HCT116 (cell line): ENCODE measurements around the gene OPN3. TPM values are rescaled to one million over a fixed set of nuclear protein-coding genes. Genes with fewer than 3 reads are reported as not detected.

Experiments
- ATAC-seq: fragments of 200-7000 bp; cut with Tn5 transposase; 2 replicates; pipeline ENCODE4 v1.9.1; 2020; ENCODE audit warnings: mild to moderate bottlenecking, moderate library complexity
- BruUV-seq: library from RNA; stranded (reverse); fragments of 400-500 nt; replicated peaks from 2 replicates; lab custom pipeline; 2021; lab: Mats Ljungman, UMichigan
- CTCF ChIA-PET: fragments of 300-600 bp; sonication (Branson Sonifier 250); formaldehyde crosslinking; loops from one replicate; lab custom pipeline; 2021; ENCODE audit warnings: antibody characterized with exemption; lab: Charles Lee
- POLR2A ChIA-PET: fragments of 300-600, 350-600 bp; sonication (Branson Sonifier 250); formaldehyde crosslinking; loops from one replicate; lab custom pipeline; 2021; ENCODE audit warnings: antibody characterized with exemption; lab: Charles Lee
- RAD21 ChIA-PET, 2 experiments: fragments of 300-600 bp; sonication (Branson Sonifier 250); formaldehyde crosslinking; loops; one replicate each; lab custom pipeline; 2023; ENCODE audit warnings: low total read pairs in 2 of 2; ENCODE audit not compliant: uncharacterized antibody in 2 of 2, unreplicated experiment in 2 of 2, low non-redundant PET in 1 of 2; lab: Charles Lee
- DNase-seq: peaks from one replicate; pipeline ENCODE4 v3.0.0-alpha.2; 2010; ENCODE audit warnings: low read depth, low spot score
- H2AFZ ChIP-seq: fragments of 200-600 bp; shearing (Covaris generic), sonication (generic); 2 replicates; pipeline ENCODE4 v1.6.1; 2017; ENCODE audit warnings: low read depth, mixed run types, mixed read lengths, antibody characterized with exemption, low read length; ENCODE audit not compliant: poor library complexity, severe bottlenecking
- H3K27ac ChIP-seq: 2 replicates; pipeline ENCODE4 v1.5.1; 2012; ENCODE audit warnings: low read depth, low read length
- H3K27me3 ChIP-seq: fragments of 200-600 bp; sonication (generic); 2 replicates; pipeline ENCODE4 v1.6.1; 2016; ENCODE audit warnings: mixed run types, low read length, mixed read lengths; ENCODE audit not compliant: insufficient read depth
- H3K36me3 ChIP-seq, 2 experiments: fragments of 200-500 bp in 1 of 2; fragments of 200-600 bp in 1 of 2; sonication (Bioruptor generic) in 1 of 2; sonication (generic) in 1 of 2; 2 replicates each; pipeline versions ENCODE4 v1.5.1 to v1.6.1; 2014 to 2016; ENCODE audit warnings: low read length in 2 of 2, inconsistent platforms in 1 of 2, mixed read lengths in 1 of 2, mixed run types in 1 of 2; ENCODE audit not compliant: insufficient read depth in 2 of 2, control insufficient read depth in 1 of 2
- H3K4me1 ChIP-seq, 2 experiments: fragments of 200-600 bp in 1 of 2; sonication (generic) in 1 of 2; 2 replicates each; pipeline versions ENCODE4 v1.5.1 to v1.6.1; 2012 to 2017; ENCODE audit warnings: low read length in 2 of 2, inconsistent platforms in 1 of 2, mild to moderate bottlenecking in 1 of 2, mixed read lengths in 1 of 2, mixed run types in 1 of 2, moderate library complexity in 1 of 2; ENCODE audit not compliant: insufficient read depth in 2 of 2, control insufficient read depth in 1 of 2
- H3K4me2 ChIP-seq: fragments of 200-600 bp; sonication (generic); 2 replicates; pipeline ENCODE4 v1.6.1; 2017; ENCODE audit warnings: mixed run types, low read length, mixed read lengths
- H3K4me3 ChIP-seq, 2 experiments: fragments of 200-600 bp in 1 of 2; sonication (generic) in 1 of 2; replicated peaks in 1 of 2; 2 replicates each; pipeline ENCODE4 v1.5.1; 2011 to 2016; ENCODE audit warnings: low read length in 2 of 2, control low read depth in 1 of 2, low read depth in 1 of 2, mild to moderate bottlenecking in 1 of 2, mixed read lengths in 1 of 2, mixed run types in 1 of 2
- H3K79me2 ChIP-seq: fragments of 200-600 bp; sonication (generic); 2 replicates; pipeline ENCODE4 v1.6.1; 2017; ENCODE audit warnings: mild to moderate bottlenecking, mixed run types, low read length, moderate library complexity, mixed read lengths; ENCODE audit not compliant: insufficient read depth
- H3K9ac ChIP-seq: fragments of 200-600 bp; sonication (generic); 2 replicates; pipeline ENCODE4 v1.6.1; 2016; ENCODE audit warnings: low read length, mixed read lengths
- H3K9me2 ChIP-seq: fragments of 200-600 bp; sonication (generic), shearing (Covaris generic); 2 replicates; pipeline ENCODE4 v1.6.1; 2017; ENCODE audit warnings: mixed run types, mild to moderate bottlenecking, moderate library complexity; ENCODE audit not compliant: insufficient read depth
- H3K9me3 ChIP-seq, 2 experiments: fragments of 200-500 bp in 1 of 2; fragments of 200-600 bp in 1 of 2; sonication (Bioruptor generic) in 1 of 2; sonication (generic) in 1 of 2; 2 replicates each; pipeline ENCODE4 v1.6.1; 2014 to 2017; ENCODE audit warnings: low read length in 2 of 2, mixed read lengths in 2 of 2, inconsistent platforms in 1 of 2, low read depth in 1 of 2, mild to moderate bottlenecking in 1 of 2, mixed run types in 1 of 2, moderate library complexity in 1 of 2; ENCODE audit not compliant: control insufficient read depth in 1 of 2, insufficient read depth in 1 of 2
- H4K20me1 ChIP-seq: fragments of 200-600 bp; sonication (generic), shearing (Covaris generic); 2 replicates; pipeline ENCODE4 v1.6.1; 2017; ENCODE audit warnings: mixed run types, mild to moderate bottlenecking, moderate library complexity; ENCODE audit not compliant: insufficient read depth
- ELF1 ChIP-seq: IDR thresholded peaks from 2 replicates; pipeline ENCODE4 v1.6.1; 2012; ENCODE audit warnings: low read depth, borderline replicate concordance
- EZH2phosphoT487 ChIP-seq: fragments of 200-600 bp; IDR thresholded peaks from 2 replicates; pipeline ENCODE4 v1.6.1; 2018; ENCODE audit warnings: antibody characterized with exemption, borderline replicate concordance
- FOSL1 ChIP-seq: IDR thresholded peaks from 2 replicates; pipeline ENCODE4 v1.6.1; 2012; ENCODE audit warnings: low read depth
- JUND ChIP-seq: IDR thresholded peaks from 2 replicates; pipeline ENCODE4 v1.6.1; 2012
- MAX ChIP-seq: IDR thresholded peaks from 2 replicates; pipeline ENCODE4 v1.6.1; 2012
- POLR2AphosphoS5 ChIP-seq: IDR thresholded peaks from 2 replicates; pipeline ENCODE4 v1.6.1; 2011; ENCODE audit warnings: mild to moderate bottlenecking, low read depth, low read length, moderate library complexity
- RAD21 ChIP-seq: IDR thresholded peaks from 2 replicates; pipeline ENCODE4 v1.6.1; 2012; ENCODE audit warnings: low read depth, mild to moderate bottlenecking
- intact Hi-C: fragments of 100-400 bp; cut with micrococcal nuclease; formaldehyde crosslinking; loops from 2 replicates; pipeline ENCODE4 v1.10.0; 2022
- total RNA-seq: library from RNA; stranded (reverse); gene quantifications from one replicate; pipeline ENCODE4 v1.2.1, GENCODE V29; 2021; ENCODE audit not compliant: unreplicated experiment
- TF ChIP-seq, protein P1 (sequence below), 3 experiments: fragments of 200-600 bp in 1 of 3; sonication (generic) in 1 of 3; IDR thresholded peaks in 2 of 3; conservative IDR thresholded peaks in 1 of 3; 2 replicates each; pipeline ENCODE4 v1.5.1; 2012 to 2017; ENCODE audit warnings: low read depth in 2 of 3, low read length in 2 of 3, antibody characterized with exemption in 1 of 3, borderline replicate concordance in 1 of 3, control low read depth in 1 of 3, mild to moderate bottlenecking in 1 of 3, mixed read lengths in 1 of 3, mixed run types in 1 of 3, moderate library complexity in 1 of 3; ENCODE audit not compliant: insufficient read depth in 1 of 3

Gene OPN3
- total RNA-seq, 1 experiment from 2014 or later: 6.1 TPM

GRCh38 chr1:241560146-241560848 is 79.9 kb downstream of the OPN3 start:
- Histone ChIP-seq H3K9me2 (no peaks in the 10 kb centered on the region; the same call in 1 of the 2 replicates), H2AFZ (no peak overlapping the region), H3K4me2 (no peak overlapping the region), H3K9me3 (no peaks in the 10 kb centered on the region), H4K20me1 (no peaks in the 10 kb centered on the region), H3K27me3 (0 out of 2 replicates have a peak, but pooled peaks cover 5% of the 10 kb centered on the region), H3K79me2 (no peaks in the 10 kb centered on the region), H3K36me3 (no peaks in the 10 kb centered on the region), H3K27ac (no peak overlapping the region), H3K4me1 (no peaks in the 10 kb centered on the region), H3K9ac (no peak overlapping the region), H3K4me3 (no peak overlapping the region)
- ChIA-PET CTCF (no interaction called here), RAD21 (no interaction called here), POLR2A (no interaction called here)
- DNase-seq (no peak), ATAC-seq (no peak)
- intact Hi-C loops: no loop called here
- BruUV-seq: no TSS peak
- TF ChIP-seq ELF1 (no peak), MAX (no peak), RAD21 (no peak)
- TF ChIP-seq, protein P1, sequence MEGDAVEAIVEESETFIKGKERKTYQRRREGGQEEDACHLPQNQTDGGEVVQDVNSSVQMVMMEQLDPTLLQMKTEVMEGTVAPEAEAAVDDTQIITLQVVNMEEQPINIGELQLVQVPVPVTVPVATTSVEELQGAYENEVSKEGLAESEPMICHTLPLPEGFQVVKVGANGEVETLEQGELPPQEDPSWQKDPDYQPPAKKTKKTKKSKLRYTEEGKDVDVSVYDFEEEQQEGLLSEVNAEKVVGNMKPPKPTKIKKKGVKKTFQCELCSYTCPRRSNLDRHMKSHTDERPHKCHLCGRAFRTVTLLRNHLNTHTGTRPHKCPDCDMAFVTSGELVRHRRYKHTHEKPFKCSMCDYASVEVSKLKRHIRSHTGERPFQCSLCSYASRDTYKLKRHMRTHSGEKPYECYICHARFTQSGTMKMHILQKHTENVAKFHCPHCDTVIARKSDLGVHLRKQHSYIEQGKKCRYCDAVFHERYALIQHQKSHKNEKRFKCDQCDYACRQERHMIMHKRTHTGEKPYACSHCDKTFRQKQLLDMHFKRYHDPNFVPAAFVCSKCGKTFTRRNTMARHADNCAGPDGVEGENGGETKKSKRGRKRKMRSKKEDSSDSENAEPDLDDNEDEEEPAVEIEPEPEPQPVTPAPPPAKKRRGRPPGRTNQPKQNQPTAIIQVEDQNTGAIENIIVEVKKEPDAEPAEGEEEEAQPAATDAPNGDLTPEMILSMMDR (IDR thresholded peaks at IDR 0.05 in 2 of 3, conservative IDR thresholded peaks at IDR 0.05 in 1 of 3; ENCODE audit: borderline replicate concordance in 1 of 3, insufficient read depth in 1 of 3, low read depth in 2 of 3, low read length in 2 of 3): no peak

DNA sequence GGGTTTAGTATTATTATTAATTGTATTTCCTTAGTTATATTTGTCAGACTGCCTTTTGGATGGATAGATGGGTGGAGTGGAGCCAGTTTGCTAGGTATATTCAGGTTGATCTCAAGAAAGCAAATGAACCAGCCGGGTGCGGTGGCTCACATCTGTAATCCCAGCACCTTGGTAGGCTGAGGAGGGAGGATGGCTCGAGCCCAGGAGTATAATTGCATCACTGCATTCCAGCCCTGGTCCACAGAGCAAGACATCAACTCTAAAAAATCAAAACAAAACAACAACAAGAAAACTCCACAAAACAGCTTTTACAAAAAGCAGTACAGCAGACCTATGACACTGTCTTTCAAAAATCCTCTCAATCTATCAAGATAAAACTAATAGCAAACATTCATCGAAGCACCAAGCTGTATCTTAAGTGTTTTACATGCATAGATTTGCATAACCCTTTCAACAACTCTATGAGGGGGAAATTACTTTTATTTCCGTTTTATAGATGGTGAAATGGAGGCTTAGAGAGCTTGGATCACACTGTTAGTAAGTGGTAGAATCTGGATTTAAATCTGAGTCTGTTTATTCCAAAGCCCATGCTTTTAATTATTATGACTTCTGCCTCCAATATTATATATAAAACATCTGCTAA is 82.5 kb downstream of the OPN3 start:
- no peak for DNase-seq
- no TSS peak for BruUV-seq
- H4K20me1 ChIP-seq: no peaks in the 10 kb centered on the region
- no peak overlapping the region for H3K9ac ChIP-seq
- RAD21 ChIA-PET: no interaction called here
- H3K27me3 ChIP-seq: 0 out of 2 replicates have a peak, but pooled peaks cover 5% of the 10 kb centered on the region
- no peak overlapping the region for H3K4me3 ChIP-seq
- H3K9me2 ChIP-seq: no peaks in the 10 kb centered on the region; the same call in 1 of the 2 replicates
- no peaks in the 10 kb centered on the region for H3K79me2 ChIP-seq
- no peak for TF ChIP-seq FOSL1
- no peak for TF ChIP-seq JUND
- TF ChIP-seq POLR2AphosphoS5: no peak
- TF ChIP-seq, protein P1 (IDR thresholded peaks at IDR 0.05 in 2 of 3, conservative IDR thresholded peaks at IDR 0.05 in 1 of 3; ENCODE audit: borderline replicate concordance in 1 of 3, insufficient read depth in 1 of 3, low read depth in 2 of 3, low read length in 2 of 3): no peak
- TF ChIP-seq EZH2phosphoT487: no peak
- TF ChIP-seq, all 23 proteins: peak for 0
- Histone ChIP-seq H3K4me2 (no peak overlapping the region), H3K4me1 (no peaks in the 10 kb centered on the region), H2AFZ (no peak overlapping the region), H3K9me3 (no peaks in the 10 kb centered on the region), H3K27ac (no peak overlapping the region), H3K36me3 (no peaks in the 10 kb centered on the region)
- CTCF ChIA-PET: no interaction called here
- no peak for ATAC-seq
- intact Hi-C loops: no loop called here
- POLR2A ChIA-PET: no interaction called here
